ENCODE results near the gene ZSCAN22. TPM values are rescaled to one million over a fixed set of nuclear protein-coding genes. Genes with fewer than 3 reads are reported as not detected.

The ZSCAN22 gene
- total RNA-seq, 4 donors from 2014 or later = 2.4 to 4.8 (median 2.9) TPM

DNA sequence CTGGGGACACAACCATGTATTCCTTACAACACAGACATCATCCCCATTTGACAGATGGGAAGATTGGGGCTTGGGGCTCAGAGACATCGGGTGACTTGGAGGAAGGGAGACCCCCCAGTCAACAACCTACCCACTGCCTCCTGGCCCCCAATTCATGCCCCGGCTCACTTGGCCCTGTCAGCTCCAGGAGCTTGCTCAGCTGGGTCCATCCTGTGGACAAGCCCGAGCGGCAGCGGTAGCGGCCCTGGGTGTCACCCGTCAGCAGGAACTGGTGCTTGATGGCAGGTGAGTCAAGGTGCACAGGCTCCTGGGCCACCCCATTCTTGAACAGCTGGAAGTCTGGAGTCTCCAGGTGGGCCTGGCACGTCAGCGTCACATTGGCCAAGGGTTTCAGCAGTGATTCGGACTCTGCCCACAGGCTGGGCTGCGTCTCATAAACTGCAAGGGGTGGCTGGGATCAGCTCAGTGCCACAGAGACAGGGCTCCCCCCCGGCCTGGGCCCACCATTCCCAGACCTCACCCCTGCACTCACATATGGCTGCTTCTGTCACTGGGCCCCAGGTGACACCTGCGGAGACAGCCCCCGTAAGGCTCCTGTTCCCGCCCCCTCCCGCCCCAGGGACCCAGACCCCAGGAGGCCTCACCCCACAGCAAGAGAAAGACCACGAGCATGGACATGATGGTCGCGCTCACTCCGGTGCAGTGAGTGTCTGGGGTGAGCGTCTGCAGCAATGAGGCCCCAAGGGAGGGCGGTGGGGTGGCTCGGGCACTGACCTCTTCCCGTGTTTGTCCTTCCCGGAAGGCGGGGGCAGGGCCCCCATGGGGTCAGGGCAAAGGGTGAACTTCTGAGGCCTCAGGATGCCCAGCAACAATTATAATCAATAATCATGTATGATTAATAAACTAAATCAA lies 26.2 kb downstream of the ZSCAN22 start, which contains the start of gene A1BG:
Gene A1BG (minus strand): TSS at position 733 of the 912 bp plus-strand sequence. CDS start 55 bp downstream, at position 678.
- Histone ChIP-seq H3K4me3 (no peak within 1 kb of the TSS), H3K27me3 (peaks cover 98% of the 10 kb centered on the region), H3K27ac (no peak within 1 kb of the TSS), H3K4me1 (peaks cover 0 to 44% (median 5%) of the 10 kb centered on the region in 3 donors), H3K36me3 (peaks cover 0 to 16% of the 10 kb centered on the region in 2 donors), H3K9me3 (peaks cover 0 to 9% (median 0%) of the 10 kb centered on the region in 3 donors)
- TF ChIP-seq, protein P1, sequence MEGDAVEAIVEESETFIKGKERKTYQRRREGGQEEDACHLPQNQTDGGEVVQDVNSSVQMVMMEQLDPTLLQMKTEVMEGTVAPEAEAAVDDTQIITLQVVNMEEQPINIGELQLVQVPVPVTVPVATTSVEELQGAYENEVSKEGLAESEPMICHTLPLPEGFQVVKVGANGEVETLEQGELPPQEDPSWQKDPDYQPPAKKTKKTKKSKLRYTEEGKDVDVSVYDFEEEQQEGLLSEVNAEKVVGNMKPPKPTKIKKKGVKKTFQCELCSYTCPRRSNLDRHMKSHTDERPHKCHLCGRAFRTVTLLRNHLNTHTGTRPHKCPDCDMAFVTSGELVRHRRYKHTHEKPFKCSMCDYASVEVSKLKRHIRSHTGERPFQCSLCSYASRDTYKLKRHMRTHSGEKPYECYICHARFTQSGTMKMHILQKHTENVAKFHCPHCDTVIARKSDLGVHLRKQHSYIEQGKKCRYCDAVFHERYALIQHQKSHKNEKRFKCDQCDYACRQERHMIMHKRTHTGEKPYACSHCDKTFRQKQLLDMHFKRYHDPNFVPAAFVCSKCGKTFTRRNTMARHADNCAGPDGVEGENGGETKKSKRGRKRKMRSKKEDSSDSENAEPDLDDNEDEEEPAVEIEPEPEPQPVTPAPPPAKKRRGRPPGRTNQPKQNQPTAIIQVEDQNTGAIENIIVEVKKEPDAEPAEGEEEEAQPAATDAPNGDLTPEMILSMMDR (IDR thresholded peaks at IDR 0.05) = no peak
- TF ChIP-seq POLR2A (IDR thresholded peaks at IDR 0.05) (no peak), POLR2AphosphoS5 (IDR thresholded peaks at IDR 0.05) (no peak), EP300 (IDR thresholded peaks at IDR 0.05) (no peak)
- 87% methylated on average over 3 of the region's 26 CpGs; no CpG with 5 or more reads in 1 of the 2 donors for WGBS, 2 donors (ENCODE audit: low coverage in 1 of 2)
- no peak for ATAC-seq

DNA sequence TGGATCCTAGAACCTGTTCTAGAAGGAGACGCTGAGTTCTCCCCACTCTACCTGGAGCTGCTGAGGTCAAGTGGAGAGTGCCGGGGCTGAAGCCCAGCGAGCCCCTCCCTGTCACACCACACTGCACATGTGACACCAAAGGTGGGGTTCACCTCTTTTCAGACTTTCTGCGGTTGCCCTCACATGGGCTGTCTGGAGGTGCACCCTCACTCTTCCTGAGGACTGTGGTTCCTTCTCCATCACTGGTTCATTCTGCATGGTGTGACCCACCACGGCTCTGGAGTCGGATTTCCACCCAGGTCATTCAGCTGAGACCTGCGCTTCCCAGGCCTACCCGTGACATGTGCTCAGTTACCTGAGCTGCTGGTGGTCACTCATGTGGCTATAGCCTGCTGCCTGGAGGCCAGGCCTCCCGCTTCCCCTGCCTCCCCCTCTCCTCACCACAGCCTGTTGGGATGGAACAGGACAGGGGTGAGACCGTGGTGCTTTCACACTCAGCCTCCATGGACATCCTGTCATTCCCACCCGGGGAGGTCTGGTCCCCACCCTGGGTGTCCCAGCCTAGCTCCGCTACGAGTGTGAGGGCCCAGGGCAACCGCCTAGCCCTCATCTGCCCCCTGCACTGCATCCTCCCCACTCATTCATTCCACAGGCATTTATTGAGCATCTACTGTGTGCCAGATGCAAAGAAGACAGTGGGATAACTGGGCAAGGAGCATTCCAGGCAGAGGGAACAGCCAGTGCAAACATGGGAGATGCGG lies 27.1 kb downstream of the ZSCAN22 start:
- Histone ChIP-seq H3K27ac (no peak overlapping the region), H3K27me3 (peaks cover 92% of the 10 kb centered on the region), H3K4me3 (no peak overlapping the region), H3K9me3 (peaks cover 0 to 9% (median 0%) of the 10 kb centered on the region in 3 donors), H3K36me3 (peaks cover 0 to 16% of the 10 kb centered on the region in 2 donors), H3K4me1 (peaks cover 0 to 42% (median 5%) of the 10 kb centered on the region in 3 donors)
- TF ChIP-seq EP300 (IDR thresholded peaks at IDR 0.05) (no peak), POLR2A (IDR thresholded peaks at IDR 0.05) (no peak), POLR2AphosphoS5 (IDR thresholded peaks at IDR 0.05) (no peak)
- TF ChIP-seq, protein P1 (IDR thresholded peaks at IDR 0.05) = no peak
- 87 to 93% methylated on average over 3 to 11 of the region's 15 CpGs for WGBS, 2 donors (ENCODE audit: low coverage in 1 of 2)
- no peak for ATAC-seq

DNA sequence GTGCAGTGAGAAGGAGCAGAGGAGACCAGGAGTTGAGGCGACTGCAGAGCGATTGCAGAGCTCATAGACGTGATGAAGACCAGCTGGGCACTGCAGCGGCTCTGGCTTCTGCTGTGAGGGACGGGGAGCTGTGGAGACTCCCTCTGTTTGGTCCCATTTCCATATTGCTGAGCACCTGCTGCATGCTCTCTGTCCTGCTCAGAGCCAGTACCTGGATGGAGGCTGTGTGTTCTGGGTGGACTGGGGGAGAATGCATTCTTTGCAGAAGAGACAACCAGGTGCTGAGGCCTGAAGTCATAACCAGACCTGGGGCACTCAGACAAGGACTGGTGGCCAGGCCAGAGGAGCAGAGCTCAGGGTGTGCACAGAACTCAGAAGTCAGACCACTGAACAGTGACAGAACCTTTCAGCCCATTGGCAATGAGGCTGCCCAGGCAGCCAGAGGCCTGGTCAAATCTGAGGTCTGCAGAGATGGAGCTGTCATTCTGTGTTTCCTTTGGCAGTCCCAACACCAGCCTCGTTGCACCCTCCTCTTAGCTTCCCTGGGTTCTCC lies 27.8 kb downstream of the ZSCAN22 start:
- Histone ChIP-seq H3K27me3 (peaks cover 85% of the 10 kb centered on the region), H3K27ac (no peak overlapping the region), H3K4me1 (peaks cover 0 to 36% (median 5%) of the 10 kb centered on the region in 3 donors), H3K36me3 (peaks cover 0 to 16% of the 10 kb centered on the region in 2 donors), H3K4me3 (no peak overlapping the region), H3K9me3 (peaks cover 0 to 9% (median 0%) of the 10 kb centered on the region in 3 donors)
- TF ChIP-seq, protein P1 (IDR thresholded peaks at IDR 0.05) = no peak
- no peak for TF ChIP-seq POLR2AphosphoS5 (IDR thresholded peaks at IDR 0.05)
- no peak for TF ChIP-seq EP300 (IDR thresholded peaks at IDR 0.05)
- no peak for TF ChIP-seq POLR2A (IDR thresholded peaks at IDR 0.05)
- ATAC-seq = no peak
- 46 to 60% methylated on average over 4 to 6 of the region's 6 CpGs for WGBS, 2 donors (ENCODE audit: low coverage in 1 of 2)

DNA sequence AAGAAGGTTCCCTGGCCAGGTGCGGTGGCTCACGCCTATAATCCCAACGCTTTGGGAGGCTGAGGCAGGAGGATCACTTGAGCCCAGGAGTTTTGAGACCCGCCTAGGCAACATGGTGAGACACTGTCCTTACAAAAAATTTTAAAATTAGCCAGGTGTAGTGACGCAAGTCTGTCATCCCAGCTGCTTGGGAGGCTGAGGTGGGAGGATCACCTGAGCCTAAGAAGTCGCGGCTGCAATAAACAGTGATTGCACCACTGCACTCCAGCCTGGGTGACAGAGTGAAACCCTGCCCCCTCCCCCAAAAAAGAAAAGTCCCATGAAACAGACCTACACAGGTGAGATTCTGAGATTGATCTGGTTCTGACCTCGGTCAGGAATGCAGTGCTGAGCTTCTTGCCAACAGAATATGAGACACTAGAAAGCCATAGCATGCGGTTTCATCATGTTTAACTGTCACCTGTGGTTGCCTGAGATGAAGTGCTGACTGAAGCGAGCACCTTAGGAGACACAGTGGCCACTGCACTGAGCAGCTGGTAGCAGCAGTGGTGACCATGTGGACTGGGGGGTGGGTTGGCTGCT lies 28.5 kb downstream of the ZSCAN22 start:
- H3K27me3 ChIP-seq = peaks cover 77% of the 10 kb centered on the region
- 60 to 87% methylated on average over 1 to 4 of the region's 10 CpGs for WGBS, 2 donors (ENCODE audit: low coverage in 1 of 2)
- no peak overlapping the region for H3K27ac ChIP-seq
- no peak for ATAC-seq
- peaks cover 0 to 9% (median 0%) of the 10 kb centered on the region in 3 donors for H3K9me3 ChIP-seq
- H3K36me3 ChIP-seq = peaks cover 0 to 12% of the 10 kb centered on the region in 2 donors
- H3K4me1 ChIP-seq = peaks cover 0 to 28% (median 5%) of the 10 kb centered on the region in 3 donors
- no peak for TF ChIP-seq POLR2A (IDR thresholded peaks at IDR 0.05)
- no peak for TF ChIP-seq EP300 (IDR thresholded peaks at IDR 0.05)
- TF ChIP-seq POLR2AphosphoS5 (IDR thresholded peaks at IDR 0.05) = no peak
- TF ChIP-seq, protein P1 (IDR thresholded peaks at IDR 0.05) = no peak
- peak overlapping the region in 1 of 2 donors; percentile 38 for H3K4me3 ChIP-seq

All from gastroesophageal sphincter (tissue), 4 donors.